HPDE6-E6E7 (cell line): ENCODE data around the gene ASPHD2.

Source experiments
- DNase-seq: peaks from one replicate; pipeline ENCODE4 v3.0.0; 2011; ENCODE audit warnings: missing footprints; ENCODE audit errors: extremely low spot score

The ASPHD2 gene

DNA sequence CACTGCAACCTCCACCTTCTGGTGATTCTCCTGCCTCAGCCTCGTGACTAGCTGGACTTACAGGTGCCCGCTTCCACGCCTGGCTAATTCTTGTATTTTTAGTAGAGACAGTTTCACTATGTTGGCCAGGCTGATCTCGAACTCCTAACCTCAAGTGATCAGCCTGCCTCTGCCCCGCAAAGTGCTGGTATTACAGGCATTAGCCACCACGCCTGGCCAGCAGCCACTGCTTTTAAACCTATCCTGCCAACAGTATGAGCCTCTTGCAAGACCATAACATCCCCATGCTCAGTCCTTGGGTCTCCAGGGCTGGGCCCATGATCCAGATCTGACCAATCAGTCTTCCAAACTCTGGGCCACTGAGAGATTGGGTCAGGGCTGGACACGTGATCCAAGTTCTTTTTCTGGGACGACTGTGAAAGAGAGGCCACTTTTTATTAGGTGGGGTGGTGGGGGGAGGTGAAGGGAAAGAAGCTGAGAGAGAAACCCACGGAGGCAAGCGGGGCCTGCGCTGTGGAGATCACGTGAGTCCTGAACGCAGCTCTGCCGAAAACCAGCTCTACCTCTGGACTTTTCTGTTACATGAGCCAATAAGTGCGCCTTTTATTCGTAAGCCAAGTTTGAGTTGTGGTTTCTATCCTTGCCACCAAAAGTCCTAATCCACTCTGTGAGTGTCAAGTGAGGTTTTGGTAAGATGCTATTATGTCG is 17.9 kb downstream of the ASPHD2 start:
- DNase-seq, result no peak

GRCh38 chr22:26447584-26448329 is 18.7 kb downstream of the ASPHD2 start:
- DNase-seq, result no peak

DNA sequence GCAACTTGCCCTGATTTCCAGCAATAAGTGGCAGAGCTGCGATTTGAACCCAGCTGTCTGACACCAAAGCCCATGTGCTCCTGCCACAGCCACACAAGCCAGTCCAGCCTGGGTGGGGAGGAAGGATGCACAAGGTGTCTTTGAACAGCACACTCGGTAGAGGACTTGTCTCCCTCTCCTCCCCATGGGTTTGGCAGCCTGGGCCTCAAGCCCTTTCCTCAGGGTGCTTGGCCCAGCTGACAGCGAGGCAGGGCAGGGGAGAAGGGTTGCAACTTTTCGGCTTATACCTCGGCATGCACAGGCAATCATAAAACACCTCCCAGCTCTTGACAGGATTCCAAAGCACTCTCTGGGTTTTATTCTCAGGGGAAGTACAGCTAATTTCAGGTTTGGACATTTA is 19.3 kb downstream of the ASPHD2 start:
- no peak for DNase-seq

DNA sequence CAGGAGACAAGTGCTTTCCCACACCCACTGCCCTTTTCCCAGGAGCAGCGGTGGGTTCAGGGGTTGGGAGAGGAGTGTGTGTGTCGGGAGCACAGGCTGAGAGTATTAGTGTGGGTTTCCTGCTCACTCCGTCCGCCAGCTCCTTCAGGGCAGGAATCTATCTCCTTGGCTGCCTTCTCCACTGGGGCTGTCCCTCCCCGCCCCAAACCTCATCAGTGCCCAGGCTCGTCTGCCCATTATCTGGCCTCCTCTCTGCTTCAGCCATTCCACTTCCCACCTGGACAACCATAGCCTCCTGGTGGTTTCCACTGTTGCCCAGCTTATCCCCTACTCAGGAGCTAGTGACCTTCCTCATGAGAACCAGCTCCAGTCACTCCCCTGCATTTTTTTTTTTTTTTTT is 19.9 kb downstream of the ASPHD2 start:
- DNase-seq, result no peak

DNA sequence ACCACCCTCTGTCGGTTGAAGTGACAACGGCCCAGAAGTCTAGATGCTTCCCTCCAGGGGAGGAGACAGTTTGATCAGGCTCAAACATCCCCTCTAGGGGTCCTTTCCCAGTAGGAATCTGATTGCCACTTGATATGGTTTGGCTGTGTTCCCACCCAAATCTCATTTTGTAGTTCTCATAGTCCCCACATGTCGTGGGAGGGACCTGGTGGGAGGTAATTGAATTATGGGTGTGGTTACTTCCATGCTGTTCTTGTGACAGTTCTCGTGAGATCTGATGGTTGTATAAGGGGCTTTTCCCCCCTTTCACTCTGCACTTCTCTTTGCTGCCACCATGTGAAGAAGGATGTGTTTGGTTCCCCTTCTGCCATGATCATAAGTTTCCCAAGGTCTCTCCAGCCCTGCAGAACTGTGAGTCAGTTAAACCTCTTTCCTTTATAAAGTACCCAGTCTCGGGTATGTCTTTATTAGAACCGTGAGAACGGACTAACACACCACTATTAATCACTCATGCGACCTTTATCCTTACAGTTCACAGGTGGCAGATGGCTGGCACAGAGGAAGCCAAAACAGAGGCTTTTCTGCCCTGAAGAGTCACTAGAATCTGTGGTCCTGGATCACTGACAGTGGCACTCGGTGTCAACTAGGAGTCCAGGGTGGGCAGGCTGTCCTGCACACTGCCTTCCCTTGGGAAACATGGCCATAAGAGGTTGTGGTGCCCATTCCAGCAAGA is 21.6 kb downstream of the ASPHD2 start:
- no peak for DNase-seq

DNA sequence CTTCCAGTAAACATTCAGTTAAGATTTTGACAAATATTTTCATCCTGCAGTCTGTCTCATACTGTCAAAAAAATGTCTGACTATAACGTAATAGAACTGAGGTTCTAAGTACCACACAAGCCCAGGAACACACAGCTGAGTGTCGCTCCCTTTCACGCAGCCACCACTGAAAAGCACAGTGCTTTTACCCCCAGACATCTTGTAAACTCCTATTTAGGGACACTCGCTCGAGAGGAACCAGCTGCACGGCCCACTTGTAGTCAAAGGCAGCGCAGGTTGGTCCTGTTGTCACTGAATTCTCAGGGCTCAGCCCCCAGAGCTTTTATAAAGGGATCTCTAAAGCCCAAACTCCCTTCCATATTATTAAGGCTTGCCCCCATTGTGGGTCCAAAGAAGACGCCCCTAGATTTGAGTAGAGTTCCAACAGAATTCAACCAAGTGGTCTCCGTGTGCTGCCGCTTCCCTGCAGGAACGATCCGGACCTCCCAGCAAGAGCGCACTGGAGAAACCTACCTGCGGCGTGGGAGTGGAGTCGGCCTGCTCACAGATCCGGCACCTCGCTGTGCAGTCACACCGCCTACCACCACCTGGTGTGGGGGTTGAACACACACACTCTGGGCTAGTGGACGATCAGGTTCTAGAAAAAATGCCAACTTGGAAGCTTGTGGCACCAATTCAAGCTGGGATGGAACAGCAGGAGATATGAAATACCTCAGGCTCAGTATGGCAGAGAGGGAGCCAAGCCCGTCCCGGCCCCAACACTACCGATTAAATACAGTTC is 23.4 kb downstream of the ASPHD2 start:
- no peak for DNase-seq

DNA sequence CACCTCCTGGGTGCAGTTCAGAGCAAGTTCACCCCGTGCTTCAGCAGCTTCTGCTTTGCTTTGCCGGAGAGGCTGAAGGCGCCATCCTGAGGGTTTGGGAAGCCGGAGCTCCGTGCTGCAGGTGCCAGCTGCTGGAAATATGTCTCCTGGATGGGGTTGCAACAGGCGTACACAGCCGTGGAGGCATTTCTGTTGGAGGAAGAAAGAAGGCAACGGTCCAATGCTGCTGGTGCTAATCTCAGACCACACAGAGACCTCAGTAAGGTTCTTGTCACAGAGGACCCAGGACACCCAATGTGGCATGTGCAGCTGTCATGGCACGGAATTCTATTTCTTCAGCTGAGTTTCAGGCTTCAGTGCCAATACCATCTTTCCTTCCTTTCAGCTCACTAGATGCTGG is 24.2 kb downstream of the ASPHD2 start:
- DNase-seq, result no peak

DNA sequence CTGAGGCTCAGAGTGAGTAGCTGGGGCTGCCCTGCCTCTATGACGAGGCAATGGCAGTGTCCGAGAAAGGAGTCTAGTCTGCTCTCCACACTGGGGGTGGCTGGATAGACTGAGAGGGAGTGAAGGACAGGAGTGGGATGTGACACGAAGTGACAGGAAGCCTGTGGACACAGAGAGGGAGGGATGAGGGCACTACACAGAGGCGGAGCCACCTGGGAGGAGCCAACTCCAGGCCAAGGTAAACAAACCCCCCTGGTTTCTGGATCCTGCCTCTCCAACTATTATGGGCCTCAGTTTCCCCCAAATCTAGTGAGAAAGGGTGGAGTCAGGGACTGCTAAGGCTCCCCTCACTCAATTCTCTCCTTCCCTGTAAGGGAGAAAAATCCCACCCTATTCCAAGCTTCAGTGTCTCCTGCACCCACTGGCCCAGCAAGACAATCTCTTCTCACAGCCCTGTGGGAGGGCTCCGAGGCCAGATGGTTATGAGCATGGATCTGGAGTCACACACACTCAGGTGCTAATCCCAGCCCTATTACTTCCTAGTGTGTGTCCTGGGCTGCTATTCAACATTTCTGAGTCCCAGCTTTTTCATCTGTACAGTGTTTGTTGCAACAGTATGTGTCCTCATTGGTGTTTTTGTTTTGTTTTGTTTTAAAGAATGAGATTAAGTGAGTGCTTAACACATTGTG is 24.9 kb downstream of the ASPHD2 start:
- no peak for DNase-seq

DNA sequence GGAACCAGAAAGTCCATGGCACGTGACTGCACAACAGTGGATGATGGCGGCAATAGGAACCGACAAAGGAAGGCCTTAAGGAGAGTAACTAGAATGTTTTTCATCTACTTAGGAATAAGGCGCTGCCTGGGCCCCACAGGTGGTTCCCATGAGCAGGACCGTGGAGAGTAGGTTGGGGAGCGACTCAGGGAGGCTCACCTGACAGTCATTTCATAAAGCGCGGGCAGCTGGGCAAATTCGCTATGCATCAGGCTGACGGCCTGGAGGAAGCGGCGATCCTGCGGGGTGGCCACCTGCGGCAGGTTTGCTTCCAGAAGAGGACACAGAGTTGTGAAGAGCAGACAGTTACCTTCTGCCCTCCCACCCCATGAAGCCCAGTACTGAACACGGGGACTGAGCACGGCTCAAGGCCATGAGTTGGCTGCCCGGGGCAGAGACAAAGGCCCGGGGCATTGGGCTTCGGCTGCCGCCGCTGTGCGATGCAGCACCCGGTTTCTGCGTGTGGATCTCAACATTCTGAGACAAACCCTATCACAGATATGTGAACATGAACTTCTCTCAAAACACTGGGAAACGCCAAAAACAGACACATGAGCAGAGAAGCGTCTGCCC is 28.7 kb downstream of the ASPHD2 start:
- no peak for DNase-seq

DNA sequence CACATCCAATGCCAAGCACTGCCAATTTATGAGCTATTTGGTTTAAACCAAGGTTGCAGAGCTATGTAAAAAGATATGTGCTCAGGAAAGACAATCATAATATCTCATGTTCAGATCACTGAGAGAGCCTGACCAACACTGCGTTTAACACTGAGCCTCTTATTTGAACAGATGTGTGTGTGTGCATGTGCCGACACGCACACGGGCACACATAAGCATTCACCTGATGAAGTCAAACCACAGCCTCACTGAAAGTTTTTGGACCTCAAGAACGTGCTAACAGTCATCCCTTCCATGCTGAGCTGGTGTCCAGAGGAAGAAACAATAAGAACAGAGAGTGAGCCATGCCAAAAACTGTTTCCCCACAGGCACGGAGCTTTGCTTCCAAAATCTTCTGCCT is 31.1 kb downstream of the ASPHD2 start:
- DNase-seq, result no peak

- DNase-seq, result peak; percentile 46
Observed at GRCh38 chr22:26461188-26461810, 32.2 kb downstream of the ASPHD2 start.

DNA sequence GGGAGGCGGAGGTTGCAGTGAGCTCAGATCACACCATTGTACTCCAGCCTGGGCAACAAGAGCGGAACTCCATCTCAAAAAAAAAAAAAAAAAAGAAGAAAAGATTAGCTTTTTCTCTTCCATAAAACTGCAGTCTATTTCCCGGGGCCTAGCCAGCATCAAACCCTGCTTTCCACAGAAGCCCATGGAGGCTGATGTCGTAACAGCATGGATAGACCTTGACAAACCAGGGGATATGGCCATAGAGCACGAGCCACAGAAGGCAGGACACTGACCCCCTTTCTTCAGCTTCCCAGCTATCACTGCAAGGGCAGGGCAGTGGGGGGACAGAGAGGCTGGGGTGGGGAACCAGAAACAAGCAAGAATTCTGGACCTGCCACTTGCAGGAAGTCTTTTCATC is 33.0 kb downstream of the ASPHD2 start:
- DNase-seq, result no peak

GRCh38 chr22:26462641-26463040 is 33.6 kb downstream of the ASPHD2 start:
- DNase-seq, result no peak

- DNase-seq, result no peak
Observed at GRCh38 chr22:26463101-26463661, 34.1 kb downstream of the ASPHD2 start.

GRCh38 chr22:26463688-26464087 is 34.6 kb downstream of the ASPHD2 start:
- no peak for DNase-seq

- DNase-seq, result no peak
Observed at GRCh38 chr22:26464312-26464711, 35.3 kb downstream of the ASPHD2 start.

GRCh38 chr22:26466196-26466595 is 37.1 kb downstream of the ASPHD2 start:
- no peak for DNase-seq

GRCh38 chr22:26470807-26471206 is 41.7 kb downstream of the ASPHD2 start:
- DNase-seq, result no peak

GRCh38 chr22:26471522-26471921 is 42.5 kb downstream of the ASPHD2 start:
- DNase-seq, result peak; percentile 98

DNA sequence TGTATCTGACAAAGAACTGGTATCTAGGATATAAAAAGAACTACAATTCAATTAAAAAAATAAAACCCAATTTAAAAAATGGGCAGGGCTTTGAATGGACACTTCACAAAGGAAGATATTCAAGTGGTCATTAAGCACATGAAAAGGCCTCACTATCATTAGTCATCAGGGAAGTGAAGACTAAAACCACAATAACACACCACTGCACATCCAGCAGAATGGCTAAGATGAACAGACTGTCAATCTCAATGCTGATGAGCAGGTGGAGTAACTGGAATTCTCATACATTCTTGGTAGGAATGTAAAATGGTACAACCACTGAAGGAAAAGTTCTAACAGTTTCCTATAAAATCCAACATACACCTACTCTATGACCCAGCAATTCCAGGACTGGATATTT is 45.6 kb downstream of the ASPHD2 start:
- peak; percentile 26 for DNase-seq
